GM18907 (cell line): ENCODE data around the gene ST3GAL3.

Experiments
- ATAC-seq: cut with Tn5 transposase; IDR thresholded peaks from one replicate; pipeline ENCODE4 v1.9.1; 2021; ENCODE audit warnings: mild to moderate bottlenecking, moderate library complexity; ENCODE audit not compliant: unreplicated experiment

ST3GAL3 gene

GRCh38 chr1:43953361-43953760 is 246.0 kb downstream of the ST3GAL3 start:
- no peak for ATAC-seq

- no peak for ATAC-seq
These were observed 246.7 kb downstream of the ST3GAL3 start for GRCh38 chr1:43954036-43954435.

GRCh38 chr1:43956234-43956633 is 248.9 kb downstream of the ST3GAL3 start:
- ATAC-seq: no peak

- no peak for ATAC-seq
These were observed 250.2 kb downstream of the ST3GAL3 start for GRCh38 chr1:43957407-43958040.

- no peak for ATAC-seq
These were observed 251.3 kb downstream of the ST3GAL3 start for GRCh38 chr1:43958351-43959255.

GRCh38 chr1:43960798-43961197 is 253.5 kb downstream of the ST3GAL3 start:
- ATAC-seq: no peak

GRCh38 chr1:43961692-43962091 is 254.4 kb downstream of the ST3GAL3 start:
- no peak for ATAC-seq

GRCh38 chr1:43962324-43962723 is 255.0 kb downstream of the ST3GAL3 start:
- no peak for ATAC-seq

GRCh38 chr1:43963006-43963405 is 255.7 kb downstream of the ST3GAL3 start:
- no peak for ATAC-seq

GRCh38 chr1:43963890-43964289 is 256.6 kb downstream of the ST3GAL3 start:
- no peak for ATAC-seq

GRCh38 chr1:43965316-43965715 is 258.0 kb downstream of the ST3GAL3 start:
- no peak for ATAC-seq

GRCh38 chr1:43968348-43968948 is 261.1 kb downstream of the ST3GAL3 start:
- ATAC-seq: no peak

GRCh38 chr1:43969416-43969745 is 262.0 kb downstream of the ST3GAL3 start:
- ATAC-seq: no peak

- ATAC-seq: peak; percentile 71
These were observed 262.6 kb downstream of the ST3GAL3 start, which contains the start of gene DPH2 for GRCh38 chr1:43969746-43970466. Gene DPH2, plus strand, starts transcription at chr1:43970010. Its CDS starts 166 bp downstream, at chr1:43970176.

- no peak for ATAC-seq
These were observed 263.2 kb downstream of the ST3GAL3 start for GRCh38 chr1:43970502-43970901.

- no peak for ATAC-seq
These were observed 263.6 kb downstream of the ST3GAL3 start for GRCh38 chr1:43970911-43971310.

- ATAC-seq: no peak
These were observed 264.1 kb downstream of the ST3GAL3 start for GRCh38 chr1:43971336-43971980.

GRCh38 chr1:43973981-43974442 is 266.7 kb downstream of the ST3GAL3 start:
- no peak for ATAC-seq

GRCh38 chr1:43974443-43975248 is 267.3 kb downstream of the ST3GAL3 start, which contains the start of gene ATP6V0B:
Gene ATP6V0B, plus strand, starts transcription at chr1:43974960. Its CDS starts 81 bp downstream, at chr1:43975041.
- peak; percentile 70 for ATAC-seq
